Cardiac fibroblast (primary cell): ENCODE results near the gene PTBP1.

Source experiments
- DNase-seq, 2 donors: peaks; one replicate each; pipeline versions ENCODE4 v3.0.0 to v3.0.0-alpha.2; 2010; ENCODE audit warnings: low read depth in 2 of 2
- H3K4me3 ChIP-seq, 2 donors: replicated peaks in 1 of 2; 1 replicate in 1 of 2; 2 replicates in 1 of 2; pipeline ENCODE4 v1.5.1; 2011; ENCODE audit warnings: low read depth in 2 of 2, low read length in 2 of 2, mild to moderate bottlenecking in 2 of 2, moderate library complexity in 1 of 2
- TF ChIP-seq, protein P1 (sequence below): IDR thresholded peaks from one replicate; pipeline ENCODE4 v1.5.1; 2011; ENCODE audit warnings: low read depth, mild to moderate bottlenecking, low read length, inconsistent platforms

PTBP1 gene

DNA sequence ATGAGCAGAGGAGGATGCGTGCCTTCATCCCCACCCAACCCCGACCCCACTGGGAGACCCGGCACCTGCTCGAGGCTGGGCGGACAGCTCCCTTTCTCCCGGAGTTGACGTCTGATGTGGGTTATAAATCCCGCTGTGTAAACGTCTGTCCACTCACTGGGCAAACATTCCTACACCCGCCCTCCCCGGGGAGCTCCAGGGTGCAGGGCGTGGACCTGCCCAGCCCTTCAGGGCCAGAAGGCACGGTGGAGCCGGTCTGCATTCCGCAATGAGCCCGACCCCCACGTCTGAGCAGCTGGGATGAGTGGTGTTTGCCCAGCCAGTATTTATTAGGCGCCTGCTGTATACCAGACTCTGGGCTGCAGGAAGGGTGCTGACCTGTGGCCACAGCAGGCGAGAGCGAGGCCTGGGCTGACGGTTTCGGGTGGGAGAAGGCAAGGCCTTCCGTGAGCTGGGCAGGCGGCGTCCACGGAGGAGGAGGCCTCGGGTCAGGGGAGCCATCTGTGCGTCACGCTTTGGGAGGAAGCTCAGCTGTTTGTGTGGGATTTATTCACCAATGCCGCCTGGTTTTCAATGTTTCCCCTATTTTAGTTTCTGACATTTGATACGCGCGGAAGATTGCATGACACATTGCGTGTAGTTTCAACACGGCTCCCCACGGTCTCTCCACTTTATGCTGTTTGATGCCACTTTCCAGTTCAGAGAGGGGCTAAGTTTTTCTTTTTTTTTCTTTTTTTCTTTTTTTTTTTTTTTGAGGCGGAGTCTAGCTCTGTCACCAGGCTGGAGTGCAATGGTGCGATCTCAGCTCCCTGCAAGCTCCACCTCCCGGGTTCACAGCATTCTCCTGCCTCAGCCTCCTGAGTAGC lies 44.4 kb upstream of the PTBP1 start:
- TF ChIP-seq, protein P1, sequence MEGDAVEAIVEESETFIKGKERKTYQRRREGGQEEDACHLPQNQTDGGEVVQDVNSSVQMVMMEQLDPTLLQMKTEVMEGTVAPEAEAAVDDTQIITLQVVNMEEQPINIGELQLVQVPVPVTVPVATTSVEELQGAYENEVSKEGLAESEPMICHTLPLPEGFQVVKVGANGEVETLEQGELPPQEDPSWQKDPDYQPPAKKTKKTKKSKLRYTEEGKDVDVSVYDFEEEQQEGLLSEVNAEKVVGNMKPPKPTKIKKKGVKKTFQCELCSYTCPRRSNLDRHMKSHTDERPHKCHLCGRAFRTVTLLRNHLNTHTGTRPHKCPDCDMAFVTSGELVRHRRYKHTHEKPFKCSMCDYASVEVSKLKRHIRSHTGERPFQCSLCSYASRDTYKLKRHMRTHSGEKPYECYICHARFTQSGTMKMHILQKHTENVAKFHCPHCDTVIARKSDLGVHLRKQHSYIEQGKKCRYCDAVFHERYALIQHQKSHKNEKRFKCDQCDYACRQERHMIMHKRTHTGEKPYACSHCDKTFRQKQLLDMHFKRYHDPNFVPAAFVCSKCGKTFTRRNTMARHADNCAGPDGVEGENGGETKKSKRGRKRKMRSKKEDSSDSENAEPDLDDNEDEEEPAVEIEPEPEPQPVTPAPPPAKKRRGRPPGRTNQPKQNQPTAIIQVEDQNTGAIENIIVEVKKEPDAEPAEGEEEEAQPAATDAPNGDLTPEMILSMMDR = no peak
- DNase-seq = peak; percentile 85 to 92

DNA sequence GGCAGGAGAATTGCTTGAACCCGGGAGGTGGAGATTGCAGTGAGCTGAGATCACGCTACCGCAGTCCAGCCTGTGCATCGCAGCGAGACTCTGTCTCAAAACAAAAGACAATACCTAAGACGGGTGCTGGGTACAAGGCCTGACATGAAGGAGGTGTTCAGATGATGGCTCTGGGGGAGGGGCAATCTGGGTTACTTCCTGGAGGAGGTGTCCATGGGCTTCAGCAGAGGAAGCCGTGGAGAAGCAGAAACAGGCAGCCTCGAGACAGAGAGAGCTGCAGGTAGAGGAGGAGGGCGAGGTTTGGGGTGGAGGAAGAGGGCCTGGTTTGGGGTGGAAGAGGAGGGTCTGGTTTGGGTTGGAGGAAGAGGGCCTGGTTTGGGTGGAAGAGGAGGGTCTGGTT lies 42.7 kb upstream of the PTBP1 start:
- no peak overlapping the region for H3K4me3 ChIP-seq
- DNase-seq = no peak
- TF ChIP-seq, protein P1 = no peak

More for the DNA sequence above, 44.4 kb upstream of the PTBP1 start:
- no peak overlapping the region for H3K4me3 ChIP-seq

DNA sequence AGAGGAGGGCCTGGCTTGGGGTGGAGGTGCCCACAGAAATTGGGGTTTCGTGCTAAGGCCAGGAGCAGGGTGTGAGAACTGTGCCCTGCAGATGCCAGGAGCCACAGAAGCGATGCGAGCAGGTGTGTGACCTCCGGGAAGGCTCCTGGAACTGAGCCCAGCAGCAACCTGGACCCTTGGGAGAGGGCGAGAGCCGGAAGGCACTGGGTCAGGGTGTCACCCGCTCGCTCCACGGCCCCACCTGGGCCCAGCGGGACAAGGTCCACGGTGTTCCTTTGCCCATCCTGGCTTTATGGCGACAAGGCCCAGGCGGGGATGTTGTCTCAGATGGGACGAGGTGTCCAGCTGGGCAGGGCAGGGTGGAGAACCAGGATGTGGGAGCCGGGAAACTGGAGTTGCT lies 42.2 kb upstream of the PTBP1 start:
- DNase-seq = no peak
- no peak overlapping the region for H3K4me3 ChIP-seq
- TF ChIP-seq, protein P1 = no peak

DNA sequence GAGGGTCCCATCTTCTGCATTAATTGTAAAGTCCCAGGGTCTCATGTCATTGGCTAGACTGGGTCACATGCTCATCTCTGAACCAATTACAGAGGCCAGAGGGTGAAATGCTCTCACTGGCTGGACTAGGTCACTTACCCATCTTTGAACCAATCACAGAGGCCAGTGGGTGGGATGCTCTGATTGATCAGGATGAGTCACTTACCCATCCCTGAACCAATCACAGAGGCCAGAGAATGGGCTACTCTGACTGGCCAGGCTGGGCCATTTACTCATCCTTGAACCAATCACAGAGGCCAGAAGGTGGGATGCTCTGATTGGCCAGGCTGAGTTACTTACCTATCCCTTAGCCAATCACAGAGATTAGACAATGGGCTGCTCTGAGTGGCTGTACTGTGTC lies 41.0 kb upstream of the PTBP1 start:
- TF ChIP-seq, protein P1 = no peak
- no peak overlapping the region for H3K4me3 ChIP-seq
- peak; percentile 37 to 73 for DNase-seq

DNA sequence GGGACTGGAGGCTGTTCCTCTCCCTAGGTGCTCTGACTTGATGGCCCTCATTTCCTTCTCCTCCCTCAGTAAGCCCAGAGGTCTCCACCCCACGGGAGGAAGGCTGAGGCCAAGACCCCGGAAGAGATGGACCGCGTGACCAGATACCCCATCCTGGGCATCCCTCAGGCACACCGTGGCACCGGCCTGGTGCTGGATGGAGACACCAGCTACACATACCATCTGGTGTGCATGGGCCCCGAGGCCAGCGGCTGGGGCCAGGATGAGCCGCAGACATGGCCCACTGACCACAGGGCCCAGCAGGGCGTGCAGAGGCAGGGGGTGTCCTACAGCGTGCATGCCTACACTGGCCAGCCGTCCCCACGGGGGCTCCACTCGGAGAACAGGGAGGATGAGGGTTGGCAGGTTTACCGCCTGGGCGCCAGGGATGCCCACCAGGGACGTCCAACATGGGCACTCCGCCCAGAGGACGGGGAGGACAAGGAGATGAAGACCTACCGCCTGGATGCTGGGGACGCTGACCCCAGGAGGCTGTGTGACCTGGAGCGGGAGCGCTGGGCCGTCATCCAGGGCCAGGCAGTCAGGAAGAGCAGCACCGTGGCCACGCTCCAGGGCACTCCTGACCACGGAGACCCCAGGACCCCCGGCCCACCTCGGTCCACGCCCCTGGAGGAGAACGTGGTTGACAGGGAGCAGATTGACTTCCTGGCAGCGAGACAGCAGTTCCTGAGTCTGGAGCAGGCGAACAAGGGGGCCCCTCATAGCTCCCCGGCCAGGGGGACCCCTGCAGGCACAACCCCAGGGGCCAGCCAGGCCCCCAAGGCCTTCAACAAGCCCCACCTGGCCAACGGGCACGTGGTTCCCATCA lies 40.2 kb upstream of the PTBP1 start:
- DNase-seq = no peak
- TF ChIP-seq, protein P1 = no peak

DNA sequence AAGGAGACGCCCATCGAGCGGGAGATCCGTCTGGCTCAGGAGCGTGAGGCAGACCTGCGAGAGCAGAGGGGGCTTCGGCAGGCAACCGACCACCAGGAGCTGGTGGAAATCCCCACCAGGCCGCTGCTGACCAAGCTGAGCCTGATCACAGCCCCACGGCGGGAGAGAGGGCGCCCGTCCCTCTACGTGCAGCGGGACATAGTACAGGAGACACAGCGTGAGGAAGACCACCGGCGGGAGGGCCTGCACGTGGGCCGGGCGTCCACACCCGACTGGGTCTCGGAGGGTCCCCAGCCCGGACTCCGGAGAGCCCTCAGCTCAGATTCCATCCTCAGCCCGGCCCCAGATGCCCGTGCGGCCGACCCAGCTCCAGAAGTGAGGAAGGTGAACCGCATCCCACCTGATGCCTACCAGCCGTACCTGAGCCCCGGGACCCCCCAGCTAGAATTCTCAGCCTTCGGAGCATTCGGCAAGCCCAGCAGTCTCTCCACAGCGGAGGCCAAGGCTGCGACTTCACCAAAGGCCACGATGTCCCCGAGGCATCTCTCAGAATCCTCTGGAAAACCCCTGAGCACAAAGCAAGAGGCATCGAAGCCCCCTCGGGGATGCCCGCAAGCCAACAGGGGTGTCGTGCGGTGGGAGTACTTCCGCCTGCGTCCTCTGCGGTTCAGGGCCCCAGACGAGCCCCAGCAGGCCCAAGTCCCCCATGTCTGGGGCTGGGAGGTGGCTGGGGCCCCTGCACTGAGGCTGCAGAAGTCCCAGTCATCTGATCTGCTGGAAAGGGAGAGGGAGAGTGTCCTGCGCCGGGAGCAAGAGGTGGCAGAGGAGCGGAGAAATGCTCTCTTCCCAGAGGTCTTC lies 39.2 kb upstream of the PTBP1 start:
- H3K4me3 ChIP-seq = no peak overlapping the region
- DNase-seq = no peak
- TF ChIP-seq, protein P1 = no peak

More for the DNA sequence above, 40.2 kb upstream of the PTBP1 start:
- no peak overlapping the region for H3K4me3 ChIP-seq
